ENCODE data around the gene NSUN4.

GRCh38 chr1:46372431-46372830 lies 31.8 kb downstream of the NSUN4 start:
- TF ChIP-seq, protein P1, sequence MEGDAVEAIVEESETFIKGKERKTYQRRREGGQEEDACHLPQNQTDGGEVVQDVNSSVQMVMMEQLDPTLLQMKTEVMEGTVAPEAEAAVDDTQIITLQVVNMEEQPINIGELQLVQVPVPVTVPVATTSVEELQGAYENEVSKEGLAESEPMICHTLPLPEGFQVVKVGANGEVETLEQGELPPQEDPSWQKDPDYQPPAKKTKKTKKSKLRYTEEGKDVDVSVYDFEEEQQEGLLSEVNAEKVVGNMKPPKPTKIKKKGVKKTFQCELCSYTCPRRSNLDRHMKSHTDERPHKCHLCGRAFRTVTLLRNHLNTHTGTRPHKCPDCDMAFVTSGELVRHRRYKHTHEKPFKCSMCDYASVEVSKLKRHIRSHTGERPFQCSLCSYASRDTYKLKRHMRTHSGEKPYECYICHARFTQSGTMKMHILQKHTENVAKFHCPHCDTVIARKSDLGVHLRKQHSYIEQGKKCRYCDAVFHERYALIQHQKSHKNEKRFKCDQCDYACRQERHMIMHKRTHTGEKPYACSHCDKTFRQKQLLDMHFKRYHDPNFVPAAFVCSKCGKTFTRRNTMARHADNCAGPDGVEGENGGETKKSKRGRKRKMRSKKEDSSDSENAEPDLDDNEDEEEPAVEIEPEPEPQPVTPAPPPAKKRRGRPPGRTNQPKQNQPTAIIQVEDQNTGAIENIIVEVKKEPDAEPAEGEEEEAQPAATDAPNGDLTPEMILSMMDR (IDR thresholded peaks at IDR 0.05; ENCODE audit: insufficient read depth, low read depth, low read length), result no peak
- TF ChIP-seq EZH2 (IDR thresholded peaks at IDR 0.05; ENCODE audit: insufficient read depth, low read length), result no peak
